GM20000 (cell line): Measurements from ENCODE around the gene NAA40.

Experiments
- DNase-seq: peaks from one replicate; pipeline ENCODE4 v3.0.0; 2012; ENCODE audit warnings: low spot score
- CTCF ChIP-seq: IDR thresholded peaks from 2 replicates; pipeline ENCODE4 v1.5.1; 2012; ENCODE audit warnings: mild to moderate bottlenecking, control low read depth; ENCODE audit errors: extremely low read depth, missing control alignments

NAA40 gene

GRCh38 chr11:63907808-63908530 is 30.8 kb upstream of the NAA40 start:
- peak; percentile 30 for DNase-seq
- TF ChIP-seq CTCF, result no peak

GRCh38 chr11:63908631-63909401 is 30.0 kb upstream of the NAA40 start:
- TF ChIP-seq CTCF, result no peak
- no peak for DNase-seq

GRCh38 chr11:63909591-63910506 is 29.0 kb upstream of the NAA40 start:
- peak; percentile 39 for DNase-seq
- no peak for TF ChIP-seq CTCF

GRCh38 chr11:63910675-63911074 is 28.1 kb upstream of the NAA40 start:
- no peak for TF ChIP-seq CTCF
- peak; percentile 19 for DNase-seq

- no peak for TF ChIP-seq CTCF
- DNase-seq, result peak; percentile 32
Observed at GRCh38 chr11:63911440-63911839, 27.4 kb upstream of the NAA40 start.

GRCh38 chr11:63911876-63912275 is 26.9 kb upstream of the NAA40 start:
- no peak for TF ChIP-seq CTCF
- DNase-seq, result peak; percentile 21

GRCh38 chr11:63912678-63913077 is 26.1 kb upstream of the NAA40 start:
- DNase-seq, result peak; percentile 31
- TF ChIP-seq CTCF, result no peak
